Testis (tissue), 2 donors: ENCODE results near the gene MBD6.

Experiments
- CTCF ChIP-seq, 3 experiments: fragments of 450-650 bp in 2 of 3; fragments of 200-600 bp in 1 of 3; sonication (generic) in 1 of 3; IDR thresholded peaks; one replicate each; pipeline ENCODE4 v1.5.1; 2016 to 2019; ENCODE audit warnings: antibody characterized with exemption in 3 of 3, mild to moderate bottlenecking in 2 of 3, moderate library complexity in 1 of 3
- POLR2A ChIP-seq: fragments of 450-650 bp; IDR thresholded peaks from one replicate; pipeline ENCODE4 v1.6.1; 2017; ENCODE audit warnings: antibody characterized with exemption, mild to moderate bottlenecking, moderate library complexity

- TF ChIP-seq CTCF (IDR thresholded peaks at IDR 0.05): no peak
- no peak for TF ChIP-seq POLR2A
Measured at GRCh38 chr12:57529831-57530230, 7.2 kb downstream of the MBD6 start.
